ENCODE data around the gene HOXC9.

The HOXC9 gene

GRCh38 chr12:54022960-54023884, 23.3 kb downstream of the HOXC9 start:
- in situ Hi-C loops (cut with HindIII; ENCODE audit: low sequenced_read_pairs), result loop anchor here (25.0 kb wide), 1 partner anchor 189 kb away; no protein-coding TSS in a partner anchor

DNA sequence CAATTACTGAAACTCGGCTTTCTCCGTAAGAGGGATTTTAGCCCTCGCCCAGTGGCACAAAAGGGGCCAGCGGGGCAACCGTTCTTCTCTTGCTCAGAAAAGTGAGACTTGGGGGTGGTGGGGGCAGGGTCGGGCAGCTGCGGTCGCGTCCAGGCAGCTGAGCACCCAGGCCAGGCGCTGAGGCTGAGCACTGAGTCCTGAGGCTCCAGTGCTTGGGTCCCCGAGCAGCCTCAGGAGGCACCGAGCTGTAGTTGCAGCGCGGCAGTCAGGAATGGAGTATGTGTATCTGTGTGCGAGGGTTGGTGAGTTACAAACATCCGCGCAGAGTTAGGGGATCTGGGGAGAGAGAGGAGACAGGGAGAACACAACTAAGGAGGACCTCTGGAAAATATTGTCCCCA, 24.2 kb downstream of the HOXC9 start:
- in situ Hi-C loops (cut with HindIII; ENCODE audit: low sequenced_read_pairs), result loop anchor here (25.0 kb wide), 1 partner anchor 188 kb away; no protein-coding TSS in a partner anchor

DNA sequence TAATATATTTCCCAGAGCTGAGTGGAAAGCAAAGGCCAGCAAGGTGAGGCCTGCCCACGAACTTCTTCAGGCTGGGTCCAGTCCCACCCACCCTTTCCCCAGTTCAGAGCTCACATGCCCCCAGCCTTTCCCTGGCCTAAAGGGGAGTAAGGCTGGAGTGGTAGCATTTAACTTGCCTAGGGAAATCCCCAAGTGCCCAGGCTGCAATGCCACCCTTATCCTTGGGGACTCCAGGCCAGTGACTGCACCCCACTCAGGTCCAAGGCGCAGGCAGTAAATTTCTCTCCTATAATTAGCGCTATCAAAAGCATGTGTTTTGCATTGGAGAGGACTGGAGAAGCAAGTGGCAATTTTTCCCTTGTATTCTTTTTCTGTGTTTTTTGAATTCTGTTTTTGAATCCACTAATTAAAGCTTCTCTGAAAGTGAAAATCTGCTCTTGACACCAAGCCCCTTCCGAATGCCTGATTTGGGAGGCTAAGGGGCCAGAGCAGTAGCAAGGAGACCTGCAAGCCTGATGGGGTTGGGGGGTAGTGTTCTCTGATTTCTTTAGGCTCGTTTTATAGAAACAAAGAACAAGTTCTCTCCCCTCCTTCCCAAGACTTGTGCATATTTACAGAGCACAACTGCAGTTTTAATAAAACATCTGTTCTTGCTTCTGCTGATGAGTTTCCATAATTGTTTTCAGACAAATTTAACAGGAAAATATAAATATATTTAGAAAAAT, 24.8 kb downstream of the HOXC9 start:
- in situ Hi-C loops (cut with HindIII; ENCODE audit: low sequenced_read_pairs), result loop anchor here (25.0 kb wide), 1 partner anchor 188 kb away; no protein-coding TSS in a partner anchor

DNA sequence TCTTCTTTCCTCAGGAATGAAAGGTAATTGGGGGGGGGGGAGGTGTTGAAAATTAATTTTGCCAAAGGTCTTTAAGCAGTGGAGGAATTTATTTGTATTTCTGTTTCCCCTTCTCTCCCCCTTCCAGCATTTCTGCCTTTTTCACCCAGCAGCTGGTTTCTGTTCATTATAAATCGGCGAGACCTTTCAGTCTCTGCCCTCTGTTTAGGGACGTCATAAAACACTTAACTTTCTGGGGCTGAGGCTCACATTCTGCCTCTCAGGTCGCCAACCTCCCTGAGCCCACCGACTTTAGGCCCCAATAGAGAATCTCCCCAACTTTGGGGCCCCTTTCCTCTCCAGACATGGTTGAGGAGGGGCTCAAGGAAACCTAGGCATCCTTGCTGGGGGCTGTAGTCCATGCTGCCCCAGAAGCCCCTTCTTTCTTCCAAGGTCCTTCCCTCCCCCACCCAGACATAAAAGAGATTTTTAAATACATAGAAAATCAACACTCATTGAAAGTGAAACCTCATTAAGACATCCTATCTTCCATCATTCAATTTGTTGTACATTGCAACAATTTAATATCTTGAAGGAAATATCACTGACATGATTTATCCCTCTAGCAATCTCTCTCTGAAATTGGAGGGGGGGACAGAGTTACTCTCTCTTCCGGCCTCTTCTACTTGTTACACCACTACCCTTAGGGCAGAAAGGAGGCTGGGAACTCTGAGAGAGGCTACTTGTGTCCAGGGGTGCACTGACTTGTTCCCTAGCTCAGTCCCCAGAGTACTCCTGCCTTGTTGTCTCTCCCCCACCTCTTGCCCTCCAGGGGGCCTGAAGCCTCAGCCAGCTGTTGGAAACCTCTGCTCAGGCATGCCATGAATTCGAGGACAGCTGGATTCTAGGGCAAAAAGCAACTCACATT, 25.8 kb downstream of the HOXC9 start:
- in situ Hi-C loops (cut with HindIII; ENCODE audit: low sequenced_read_pairs), result no loop called here

- in situ Hi-C loops (cut with HindIII; ENCODE audit: low sequenced_read_pairs), result no loop called here
These were observed 26.9 kb downstream of the HOXC9 start for GRCh38 chr12:54026640-54027441.

GRCh38 chr12:54027442-54027786, 27.5 kb downstream of the HOXC9 start:
- in situ Hi-C loops (cut with HindIII; ENCODE audit: low sequenced_read_pairs), result no loop called here

DNA sequence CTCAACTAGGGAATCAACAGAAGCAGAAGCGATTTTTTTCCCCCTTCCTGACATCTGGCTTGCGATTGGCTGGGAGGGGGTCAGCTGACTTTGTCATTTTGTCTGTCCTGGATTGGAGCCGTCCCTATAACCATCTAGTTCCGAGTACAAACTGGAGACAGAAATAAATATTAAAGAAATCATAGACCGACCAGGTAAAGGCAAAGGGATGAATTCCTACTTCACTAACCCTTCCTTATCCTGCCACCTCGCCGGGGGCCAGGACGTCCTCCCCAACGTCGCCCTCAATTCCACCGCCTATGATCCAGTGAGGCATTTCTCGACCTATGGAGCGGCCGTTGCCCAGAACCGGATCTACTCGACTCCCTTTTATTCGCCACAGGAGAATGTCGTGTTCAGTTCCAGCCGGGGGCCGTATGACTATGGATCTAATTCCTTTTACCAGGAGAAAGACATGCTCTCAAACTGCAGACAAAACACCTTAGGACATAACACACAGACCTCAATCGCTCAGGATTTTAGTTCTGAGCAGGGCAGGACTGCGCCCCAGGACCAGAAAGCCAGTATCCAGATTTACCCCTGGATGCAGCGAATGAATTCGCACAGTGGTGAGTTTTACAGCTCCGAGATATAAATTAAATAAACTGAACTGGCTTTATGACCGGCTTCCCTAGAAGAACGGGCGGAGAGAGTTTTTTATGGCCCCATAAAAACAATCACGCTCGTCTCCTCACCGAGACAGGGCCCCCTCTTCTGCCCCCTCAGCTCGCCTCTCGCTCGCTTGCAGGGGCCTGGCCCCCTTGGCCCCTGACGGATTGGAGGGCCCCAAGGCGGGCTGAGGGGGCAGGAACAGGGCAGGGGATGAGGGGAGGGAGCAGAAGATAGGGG, 28.6 kb downstream of the HOXC9 start, which contains the start of gene HOXC6:
Gene HOXC6 (plus strand): TSS at position 127 of the 888 bp plus-strand sequence. CDS start 82 bp downstream, at position 209.
- in situ Hi-C loops (cut with HindIII; ENCODE audit: low sequenced_read_pairs), result no loop called here

DNA sequence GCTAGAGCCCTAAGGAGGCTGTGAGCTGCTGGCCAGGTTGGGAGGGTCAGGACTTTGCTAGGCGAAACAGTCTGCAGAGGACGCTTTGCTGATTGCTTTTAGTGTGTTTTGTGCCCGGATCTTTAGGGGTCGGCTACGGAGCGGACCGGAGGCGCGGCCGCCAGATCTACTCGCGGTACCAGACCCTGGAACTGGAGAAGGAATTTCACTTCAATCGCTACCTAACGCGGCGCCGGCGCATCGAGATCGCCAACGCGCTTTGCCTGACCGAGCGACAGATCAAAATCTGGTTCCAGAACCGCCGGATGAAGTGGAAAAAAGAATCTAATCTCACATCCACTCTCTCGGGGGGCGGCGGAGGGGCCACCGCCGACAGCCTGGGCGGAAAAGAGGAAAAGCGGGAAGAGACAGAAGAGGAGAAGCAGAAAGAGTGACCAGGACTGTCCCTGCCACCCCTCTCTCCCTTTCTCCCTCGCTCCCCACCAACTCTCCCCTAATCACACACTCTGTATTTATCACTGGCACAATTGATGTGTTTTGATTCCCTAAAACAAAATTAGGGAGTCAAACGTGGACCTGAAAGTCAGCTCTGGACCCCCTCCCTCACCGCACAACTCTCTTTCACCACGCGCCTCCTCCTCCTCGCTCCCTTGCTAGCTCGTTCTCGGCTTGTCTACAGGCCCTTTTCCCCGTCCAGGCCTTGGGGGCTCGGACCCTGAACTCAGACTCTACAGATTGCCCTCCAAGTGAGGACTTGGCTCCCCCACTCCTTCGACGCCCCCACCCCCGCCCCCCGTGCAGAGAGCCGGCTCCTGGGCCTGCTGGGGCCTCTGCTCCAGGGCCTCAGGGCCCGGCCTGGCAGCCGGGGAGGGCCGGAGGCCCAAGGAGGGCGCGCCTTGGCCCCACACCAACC, 29.8 kb downstream of the HOXC9 start:
- in situ Hi-C loops (cut with HindIII; ENCODE audit: low sequenced_read_pairs), result no loop called here

- in situ Hi-C loops (cut with HindIII; ENCODE audit: low sequenced_read_pairs), result no loop called here
These were observed 30.5 kb downstream of the HOXC9 start for GRCh38 chr12:54030442-54030801.

GRCh38 chr12:54030889-54031471, 31.0 kb downstream of the HOXC9 start:
- in situ Hi-C loops (cut with HindIII; ENCODE audit: low sequenced_read_pairs), result no loop called here

DNA sequence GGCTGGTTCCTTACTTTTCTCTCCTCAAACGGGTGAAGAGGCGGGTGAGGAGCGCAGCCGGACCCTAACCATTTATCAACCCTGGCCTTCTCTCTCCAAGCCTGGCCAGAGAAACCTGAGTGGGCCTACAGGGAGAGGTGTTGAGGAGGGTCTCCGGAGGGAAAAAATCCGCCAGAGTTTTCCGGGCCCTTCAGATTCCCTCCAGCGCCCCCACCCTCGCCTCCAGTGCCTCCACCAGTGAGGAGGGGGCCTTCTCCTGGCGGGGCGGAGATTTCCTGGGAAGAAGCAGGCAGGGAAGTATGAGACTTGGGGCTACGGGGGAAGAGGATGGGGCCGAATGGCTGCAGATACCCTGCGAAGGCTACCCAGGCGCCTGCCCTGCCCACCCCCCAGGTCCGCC, 31.5 kb downstream of the HOXC9 start:
- in situ Hi-C loops (cut with HindIII; ENCODE audit: low sequenced_read_pairs), result no loop called here

DNA sequence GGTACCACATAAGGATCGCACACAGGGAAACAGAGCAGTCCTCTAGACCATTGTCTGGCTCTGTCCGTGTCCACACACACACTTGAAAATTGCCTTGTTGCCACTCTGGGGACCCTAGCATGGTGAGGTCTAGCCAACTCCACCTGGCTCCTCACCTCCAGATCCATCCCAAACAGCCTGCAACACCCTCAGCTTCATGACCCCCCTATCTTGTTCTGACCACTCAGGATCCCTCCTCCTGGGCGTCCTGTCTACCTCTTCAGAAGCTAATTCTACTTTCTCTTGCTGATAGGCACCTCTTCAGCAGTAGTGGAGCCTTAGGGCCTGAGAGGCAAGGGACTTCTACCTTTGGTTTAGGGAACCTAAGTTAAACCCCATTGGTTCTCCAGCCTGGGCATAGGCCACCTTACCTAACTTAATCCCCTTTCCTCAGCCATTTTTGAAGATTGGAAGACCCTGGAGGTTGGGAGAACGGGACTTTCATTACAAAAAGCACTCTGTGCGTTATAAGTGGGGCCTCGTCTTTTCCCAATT, 32.2 kb downstream of the HOXC9 start:
- in situ Hi-C loops (cut with HindIII; ENCODE audit: low sequenced_read_pairs), result no loop called here

- in situ Hi-C loops (cut with HindIII; ENCODE audit: low sequenced_read_pairs), result no loop called here
These were observed 32.7 kb downstream of the HOXC9 start, which contains the start of gene HOXC5 for GRCh38 chr12:54032627-54033100. Gene HOXC5, plus strand, starts transcription at chr12:54033050. Its CDS starts 73 bp downstream, at chr12:54033123.

DNA sequence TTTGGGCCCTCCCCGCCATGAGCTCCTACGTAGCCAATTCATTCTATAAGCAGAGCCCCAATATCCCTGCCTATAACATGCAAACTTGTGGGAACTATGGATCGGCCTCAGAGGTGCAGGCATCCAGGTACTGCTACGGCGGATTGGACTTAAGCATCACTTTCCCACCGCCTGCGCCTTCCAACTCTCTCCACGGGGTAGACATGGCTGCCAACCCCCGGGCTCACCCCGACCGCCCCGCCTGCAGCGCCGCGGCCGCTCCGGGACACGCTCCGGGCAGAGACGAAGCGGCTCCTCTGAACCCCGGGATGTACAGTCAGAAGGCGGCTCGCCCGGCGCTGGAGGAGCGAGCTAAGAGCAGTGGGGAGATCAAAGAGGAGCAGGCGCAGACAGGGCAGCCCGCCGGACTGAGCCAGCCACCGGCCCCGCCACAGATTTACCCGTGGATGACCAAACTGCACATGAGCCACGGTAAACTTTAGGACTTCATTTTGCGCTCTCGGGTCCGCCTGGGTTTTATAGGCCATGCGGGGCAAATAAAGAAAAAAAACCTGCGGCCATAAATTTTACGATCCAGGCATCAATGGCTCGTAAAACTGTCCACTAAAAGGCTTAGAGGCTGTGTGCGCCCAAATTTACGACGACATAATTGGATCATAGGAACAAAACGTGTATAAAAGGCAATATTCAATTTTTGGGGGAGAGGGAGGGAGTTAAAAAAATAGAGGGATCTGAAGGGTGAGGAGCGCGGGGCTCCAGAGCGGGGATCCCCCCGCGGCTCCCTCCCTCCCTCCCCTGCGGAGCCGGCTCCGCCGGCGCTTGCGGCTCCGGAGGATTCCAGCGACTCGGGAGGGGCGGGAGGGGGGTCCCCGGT, 33.4 kb downstream of the HOXC9 start:
- in situ Hi-C loops (cut with HindIII; ENCODE audit: low sequenced_read_pairs), result no loop called here

DNA sequence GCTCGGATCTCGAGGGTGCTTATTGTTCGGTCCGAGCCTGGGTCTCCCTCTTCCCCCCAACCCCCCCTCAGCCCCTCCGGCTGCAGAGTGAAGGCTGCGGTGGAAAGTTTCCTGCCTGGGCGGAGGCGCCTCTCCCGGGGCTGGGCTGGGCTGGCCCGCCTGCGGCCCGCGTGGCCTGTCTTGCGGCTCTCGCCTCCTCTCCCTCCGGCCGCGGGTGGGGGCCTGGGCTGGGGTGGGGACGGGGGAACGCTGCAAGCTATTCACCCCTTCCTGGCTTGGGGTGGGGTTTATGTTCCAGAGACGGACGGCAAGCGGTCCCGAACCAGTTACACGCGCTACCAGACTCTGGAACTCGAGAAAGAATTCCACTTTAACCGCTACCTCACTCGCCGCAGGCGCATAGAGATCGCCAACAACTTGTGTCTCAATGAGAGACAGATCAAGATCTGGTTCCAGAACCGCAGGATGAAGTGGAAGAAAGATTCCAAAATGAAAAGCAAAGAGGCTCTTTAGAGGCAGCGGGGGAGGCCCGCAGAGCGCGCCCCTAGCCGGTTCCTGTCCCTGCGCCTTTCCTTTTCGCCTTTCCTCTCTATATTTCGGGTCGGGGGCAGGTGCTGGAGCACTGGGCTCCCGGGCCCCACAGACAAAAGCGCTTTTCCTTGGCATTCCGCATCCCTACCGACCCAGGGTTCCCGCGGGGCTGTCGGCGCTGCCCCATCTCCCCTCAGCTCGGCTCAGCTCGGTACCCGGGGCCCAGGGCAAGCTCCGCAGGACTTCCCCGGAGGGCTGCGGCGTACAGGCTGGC, 34.2 kb downstream of the HOXC9 start:
- in situ Hi-C loops (cut with HindIII; ENCODE audit: low sequenced_read_pairs), result no loop called here

All from DLD1 (cell line).